ENCODE data around the gene LMNB1. TPM values are rescaled to one million over a fixed set of nuclear protein-coding genes. Genes with fewer than 3 reads are reported as not detected.
"Not testable (repeated sequence)": the region's sequence is repeated elsewhere in the genome, so short reads cannot be mapped to it uniquely, and the experiment has no call there.

LMNB1 gene
- total RNA-seq = 10 to 100 TPM; 13.7 to 61.5 (median 39.2) TPM

GRCh38 chr5:126776499-126777256 lies at the start of gene LMNB1:
Gene LMNB1 (plus strand): TSS chr5:126777136. CDS start chr5:126777509, 373 bp downstream.
- H3K36me3 ChIP-seq = no peaks in the 10 kb centered on the region
- no peaks in the 10 kb centered on the region for H3K9me3 ChIP-seq
- peak in 2 of 6 experiments; percentile 17 to 34 for TF ChIP-seq CTCF (IDR thresholded peaks at IDR 0.05)
- TF ChIP-seq POLR2A (IDR thresholded peaks at IDR 0.05) = peak in 2 of 4 donors; percentile 35 to 45
- peak within 1 kb of the TSS; percentile 73 to 92 (median 86) for H3K4me3 ChIP-seq
- DNase-seq = peak; percentile 73
- no peaks in the 10 kb centered on the region for H3K27me3 ChIP-seq
- 0% methylated on average over 4 to 27 of the region's 74 CpGs for WGBS, 2 donors
- intact Hi-C loops (cut with DNase I) = no loop called here
- H3K27ac ChIP-seq = peak within 1 kb of the TSS; percentile 87 to 98 (median 94)
- peaks cover 0 to 34% (median 3%) of the 10 kb centered on the region in 3 donors for H3K4me1 ChIP-seq

- Histone ChIP-seq H3K27ac (no peak overlapping the region), H3K27me3 (no peaks in the 10 kb centered on the region), H3K36me3 (no peaks in the 10 kb centered on the region), H3K9me3 (no peaks in the 10 kb centered on the region), H3K4me1 (no peaks in the 10 kb centered on the region), H3K4me3 (no peak overlapping the region)
- no peak for DNase-seq
- intact Hi-C loops (cut with DNase I) = no loop called here
- TF ChIP-seq CTCF (IDR thresholded peaks at IDR 0.05) = no peak
- no peak for TF ChIP-seq POLR2A (IDR thresholded peaks at IDR 0.05)
- 25 to 49% methylated on average over 2 of the region's 2 CpGs for WGBS, 2 donors
These were observed 44.2 kb upstream of the LMNB1 start for GRCh38 chr5:126732716-126733115.

- H3K4me3 ChIP-seq; H3K27ac ChIP-seq; H3K27me3 ChIP-seq; H3K36me3 ChIP-seq; DNase-seq; H3K4me1 ChIP-seq; H3K9me3 ChIP-seq; intact Hi-C loops (cut with DNase I): not testable (repeated sequence)
- WGBS, 2 donors = 84 to 100% methylated on average over 5 to 12 of the region's 18 CpGs
These were observed 42.4 kb upstream of the LMNB1 start for GRCh38 chr5:126734573-126734972.

- intact Hi-C loops (cut with DNase I) = no loop called here
- Histone ChIP-seq H3K27me3 (no peaks in the 10 kb centered on the region), H3K4me1 (no peaks in the 10 kb centered on the region), H3K36me3 (no peaks in the 10 kb centered on the region), H3K27ac (no peak overlapping the region), H3K4me3 (no peak overlapping the region), H3K9me3 (no peaks in the 10 kb centered on the region)
- TF ChIP-seq CTCF (IDR thresholded peaks at IDR 0.05) = no peak
- no peak for TF ChIP-seq POLR2A (IDR thresholded peaks at IDR 0.05)
- no peak for DNase-seq
- 61 to 68% methylated on average over 3 of the region's 3 CpGs for WGBS, 2 donors
These were observed 40.8 kb upstream of the LMNB1 start for GRCh38 chr5:126736141-126736540.

- no peaks in the 10 kb centered on the region for H3K36me3 ChIP-seq
- intact Hi-C loops (cut with DNase I) = no loop called here
These were observed 35.6 kb upstream of the LMNB1 start for GRCh38 chr5:126741361-126741760.

More at GRCh38 chr5:126741361-126741760, 35.6 kb upstream of the LMNB1 start:
- H3K4me1 ChIP-seq = no peaks in the 10 kb centered on the region
- H3K9me3 ChIP-seq = no peaks in the 10 kb centered on the region
- no peaks in the 10 kb centered on the region for H3K27me3 ChIP-seq
- WGBS, 2 donors = 85 to 90% methylated on average over 9 of the region's 9 CpGs
- DNase-seq = no peak
- H3K27ac ChIP-seq = no peak overlapping the region
- TF ChIP-seq POLR2A (IDR thresholded peaks at IDR 0.05) (no peak), CTCF (IDR thresholded peaks at IDR 0.05) (no peak)
- H3K4me3 ChIP-seq = no peak overlapping the region
